ENCODE data around the gene SPATS2L.

DNA sequence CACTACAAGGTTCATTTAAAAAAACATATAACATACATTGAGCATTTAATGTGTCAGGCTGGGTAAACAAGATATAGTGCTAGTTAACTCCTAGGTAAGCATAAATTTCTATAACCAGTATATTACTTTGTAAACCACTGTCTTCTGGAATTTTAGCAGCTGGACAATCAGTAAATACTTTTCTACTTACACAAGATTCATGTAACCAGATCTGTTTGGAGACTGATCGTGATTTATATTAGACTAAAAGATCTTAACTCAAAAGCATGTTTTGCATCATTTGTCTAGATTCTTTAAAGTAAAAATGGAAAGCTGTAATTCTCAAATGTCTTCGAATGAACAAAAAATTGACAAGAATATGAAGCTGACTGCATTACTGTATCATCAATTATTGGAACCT, 218.6 kb downstream of the SPATS2L start:
- TF ChIP-seq, protein P1, sequence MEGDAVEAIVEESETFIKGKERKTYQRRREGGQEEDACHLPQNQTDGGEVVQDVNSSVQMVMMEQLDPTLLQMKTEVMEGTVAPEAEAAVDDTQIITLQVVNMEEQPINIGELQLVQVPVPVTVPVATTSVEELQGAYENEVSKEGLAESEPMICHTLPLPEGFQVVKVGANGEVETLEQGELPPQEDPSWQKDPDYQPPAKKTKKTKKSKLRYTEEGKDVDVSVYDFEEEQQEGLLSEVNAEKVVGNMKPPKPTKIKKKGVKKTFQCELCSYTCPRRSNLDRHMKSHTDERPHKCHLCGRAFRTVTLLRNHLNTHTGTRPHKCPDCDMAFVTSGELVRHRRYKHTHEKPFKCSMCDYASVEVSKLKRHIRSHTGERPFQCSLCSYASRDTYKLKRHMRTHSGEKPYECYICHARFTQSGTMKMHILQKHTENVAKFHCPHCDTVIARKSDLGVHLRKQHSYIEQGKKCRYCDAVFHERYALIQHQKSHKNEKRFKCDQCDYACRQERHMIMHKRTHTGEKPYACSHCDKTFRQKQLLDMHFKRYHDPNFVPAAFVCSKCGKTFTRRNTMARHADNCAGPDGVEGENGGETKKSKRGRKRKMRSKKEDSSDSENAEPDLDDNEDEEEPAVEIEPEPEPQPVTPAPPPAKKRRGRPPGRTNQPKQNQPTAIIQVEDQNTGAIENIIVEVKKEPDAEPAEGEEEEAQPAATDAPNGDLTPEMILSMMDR (conservative IDR thresholded peaks at IDR 0.05; ENCODE audit: low read length): no peak
- no peak for TF ChIP-seq EZH2phosphoT487 (IDR thresholded peaks at IDR 0.05; ENCODE audit: borderline replicate concordance)

Data from Loucy (cell line).